IPS-NIHi11 (cell line): ENCODE results near the gene CYLD.

Experiments
- DNase-seq: peaks from one replicate; pipeline ENCODE4 v3.0.0; 2012; ENCODE audit warnings: mixed read lengths, low spot score

Gene CYLD

GRCh38 chr16:50781043-50781442 lies 39.2 kb downstream of the CYLD start:
- DNase-seq, result peak; percentile 48

GRCh38 chr16:50781518-50781917 lies 39.6 kb downstream of the CYLD start:
- DNase-seq, result no peak

DNA sequence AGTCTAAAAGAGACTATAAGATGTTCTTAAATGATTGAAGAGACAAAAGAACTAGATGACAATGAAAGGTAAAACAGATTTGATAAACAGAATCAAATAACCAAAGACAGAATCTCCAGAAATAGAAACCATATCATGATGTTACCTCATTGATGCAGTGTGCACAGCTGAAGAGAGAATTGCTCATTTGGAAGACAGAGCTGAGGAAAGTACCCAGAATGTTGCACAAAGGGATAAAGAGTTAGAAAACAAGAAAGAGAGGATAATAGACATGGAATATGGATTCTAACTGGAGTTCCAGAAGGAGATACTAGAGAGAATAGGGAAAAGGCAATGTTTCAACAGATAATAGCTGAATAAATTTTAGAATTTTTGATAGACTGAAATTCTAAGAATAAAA lies 47.9 kb downstream of the CYLD start:
- no peak for DNase-seq

DNA sequence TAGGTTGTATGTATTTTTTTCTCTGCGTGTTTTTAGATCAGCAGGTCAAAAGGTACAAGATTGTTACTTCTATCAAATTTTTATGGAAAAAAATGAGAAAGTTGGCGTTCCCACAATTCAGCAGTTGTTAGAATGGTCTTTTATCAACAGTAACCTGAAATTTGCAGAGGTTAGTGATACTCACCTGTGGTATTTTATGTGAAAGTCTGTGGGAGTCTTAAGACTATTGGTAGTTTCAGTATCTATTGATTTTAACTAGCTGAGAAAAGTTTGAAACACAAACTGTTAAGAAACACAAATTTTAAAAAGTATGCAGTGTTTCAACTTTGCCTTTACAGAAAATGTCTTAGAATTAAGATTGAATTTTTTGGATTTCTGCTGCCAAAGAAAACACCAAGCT lies 49.6 kb downstream of the CYLD start:
- no peak for DNase-seq

DNA sequence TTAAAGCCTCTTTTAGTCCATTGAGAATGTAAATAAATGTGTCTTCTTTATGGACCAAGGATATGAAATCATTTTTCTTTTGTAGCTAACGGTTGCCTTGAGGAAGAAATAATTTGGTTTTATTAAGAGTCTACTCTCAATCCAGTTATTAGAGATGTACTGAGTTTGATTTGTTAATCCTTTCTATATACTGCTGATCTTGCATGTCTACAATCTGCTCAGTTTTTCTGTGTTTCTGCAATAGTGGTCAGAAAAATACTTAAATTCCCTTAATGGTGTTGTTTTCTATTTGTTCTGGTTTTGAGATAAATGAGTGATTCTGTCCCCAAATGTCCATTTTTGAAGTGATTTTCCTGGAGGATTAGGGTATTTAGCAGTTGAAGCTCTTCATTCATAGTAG lies 54.9 kb downstream of the CYLD start:
- no peak for DNase-seq

GRCh38 chr16:50797456-50797855 lies 55.6 kb downstream of the CYLD start:
- no peak for DNase-seq

- DNase-seq, result no peak
Measured at GRCh38 chr16:50800074-50800473, 58.2 kb downstream of the CYLD start.

DNA sequence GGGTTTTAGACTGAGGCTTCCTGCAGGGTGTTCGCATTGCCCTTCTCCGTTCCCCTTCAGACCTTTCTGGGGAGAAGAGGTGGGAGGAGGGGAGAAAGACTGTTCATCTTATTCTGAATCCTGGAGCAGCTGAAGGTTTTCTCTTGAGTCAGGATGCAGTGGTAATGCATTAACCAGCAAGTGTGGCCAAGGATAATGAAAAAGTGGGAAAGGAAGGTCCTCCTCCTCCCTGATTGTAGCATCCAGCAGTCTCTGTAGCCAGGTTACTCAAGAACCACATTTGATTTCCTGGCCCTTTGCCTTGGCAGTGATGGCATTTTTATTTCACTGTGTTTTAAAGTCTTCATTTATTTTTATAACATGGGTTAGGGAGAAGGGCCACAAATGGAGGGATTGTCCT lies 59.1 kb downstream of the CYLD start:
- DNase-seq, result no peak

- no peak for DNase-seq
Measured at GRCh38 chr16:50802000-50802399, 60.1 kb downstream of the CYLD start.

- DNase-seq, result no peak
Measured at GRCh38 chr16:50802961-50803360, 61.1 kb downstream of the CYLD start.

DNA sequence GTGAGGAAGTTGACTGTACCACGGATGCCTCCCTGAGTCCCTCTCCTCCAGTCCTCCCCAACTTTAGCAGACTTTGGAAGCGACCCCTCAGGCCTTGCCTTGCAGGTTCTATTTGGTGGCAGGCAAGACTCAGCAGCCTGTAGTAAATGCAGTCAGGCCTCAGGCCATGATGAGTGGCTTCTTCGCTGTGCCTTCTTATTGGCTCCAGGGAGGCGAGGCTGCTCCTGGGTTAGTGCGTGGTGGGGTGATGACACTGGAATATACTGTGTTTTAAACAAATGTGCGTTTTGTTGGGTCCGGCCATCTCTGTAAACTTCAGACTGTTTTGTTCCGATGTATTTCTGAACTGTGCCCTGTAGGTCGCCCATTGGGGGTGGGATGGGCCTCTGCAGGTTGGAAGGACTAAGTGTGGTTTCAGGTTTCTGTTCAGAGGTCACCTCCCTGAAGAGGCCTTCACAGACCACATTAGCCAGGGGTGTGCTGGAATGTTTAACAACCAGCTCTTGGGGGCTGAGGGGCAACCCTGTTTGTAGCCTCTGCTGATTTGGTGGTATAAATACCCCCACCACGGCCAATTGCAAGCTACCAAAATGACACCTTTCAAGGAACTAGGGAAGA lies 62.5 kb downstream of the CYLD start:
- DNase-seq, result no peak

GRCh38 chr16:50806099-50807062 lies 64.5 kb downstream of the CYLD start:
- peak; percentile 85 for DNase-seq

DNA sequence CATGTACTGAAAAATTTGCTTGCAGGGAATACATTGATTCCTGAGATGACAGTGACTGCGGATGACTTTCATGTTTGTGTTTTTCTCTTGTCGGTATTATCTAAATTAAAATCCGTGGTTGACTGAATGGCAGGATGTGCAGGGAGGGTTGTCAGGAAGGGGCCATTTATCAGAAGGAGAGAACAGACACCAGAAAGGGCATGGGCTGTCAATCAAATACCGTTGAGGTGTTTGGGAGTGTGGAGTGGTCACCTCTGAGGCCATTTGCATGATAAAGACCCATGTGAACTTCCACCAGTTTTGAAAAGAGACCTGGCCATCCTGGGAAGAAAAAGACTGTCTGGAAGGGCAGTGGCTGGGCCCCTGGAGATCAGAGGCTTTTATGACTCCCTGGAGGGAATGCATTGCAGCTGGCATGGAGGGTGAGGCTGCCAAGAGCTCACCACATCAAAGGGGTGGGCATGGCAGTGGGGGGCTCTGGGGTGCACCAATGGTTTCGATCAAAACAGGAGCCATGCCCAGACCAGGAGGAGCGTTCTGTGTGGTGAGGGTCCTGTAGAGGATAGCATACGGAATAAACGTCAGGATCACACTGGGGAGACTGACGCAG lies 67.1 kb downstream of the CYLD start:
- DNase-seq, result no peak

DNA sequence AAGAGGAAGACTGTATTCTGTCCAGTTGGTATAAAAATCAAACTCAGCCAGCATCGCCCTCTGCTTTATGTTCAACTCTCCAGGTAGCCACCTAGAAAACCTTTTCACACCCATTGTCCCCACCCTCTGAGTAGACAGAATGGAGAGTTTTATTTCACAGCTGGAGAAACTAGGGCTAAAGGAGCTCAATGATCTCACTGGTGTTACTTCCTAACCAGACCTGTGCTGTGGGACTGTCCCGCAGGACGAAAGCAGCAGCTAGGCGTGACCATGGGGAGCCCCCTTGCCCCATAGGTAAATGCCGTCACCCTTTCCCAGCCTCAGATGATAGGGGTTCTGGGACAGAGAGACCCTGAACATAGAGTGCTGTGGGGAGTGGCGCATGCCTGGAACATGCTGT lies 67.7 kb downstream of the CYLD start:
- no peak for DNase-seq

- DNase-seq, result no peak
Measured at GRCh38 chr16:50810241-50810965, 68.5 kb downstream of the CYLD start.

DNA sequence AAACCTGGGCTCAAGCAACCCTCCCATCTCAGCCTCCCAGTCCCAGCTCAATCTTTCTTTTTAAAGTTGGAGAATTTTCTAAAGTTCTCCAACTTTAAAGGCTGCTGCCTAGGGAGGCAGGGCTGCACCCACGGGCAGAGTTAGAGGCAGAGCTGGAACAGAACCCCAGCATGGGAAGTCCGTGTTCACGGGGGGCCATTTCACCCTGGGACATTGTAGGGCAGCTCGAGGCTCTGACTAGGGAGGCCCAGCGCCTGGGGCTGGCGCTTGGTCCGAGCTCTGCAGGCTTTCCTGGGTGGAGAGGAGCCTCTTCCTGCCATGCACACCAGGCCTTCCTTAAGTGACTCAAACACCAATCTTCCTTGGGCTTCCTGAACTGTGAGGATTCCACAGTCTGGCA lies 70.2 kb downstream of the CYLD start:
- no peak for DNase-seq

DNA sequence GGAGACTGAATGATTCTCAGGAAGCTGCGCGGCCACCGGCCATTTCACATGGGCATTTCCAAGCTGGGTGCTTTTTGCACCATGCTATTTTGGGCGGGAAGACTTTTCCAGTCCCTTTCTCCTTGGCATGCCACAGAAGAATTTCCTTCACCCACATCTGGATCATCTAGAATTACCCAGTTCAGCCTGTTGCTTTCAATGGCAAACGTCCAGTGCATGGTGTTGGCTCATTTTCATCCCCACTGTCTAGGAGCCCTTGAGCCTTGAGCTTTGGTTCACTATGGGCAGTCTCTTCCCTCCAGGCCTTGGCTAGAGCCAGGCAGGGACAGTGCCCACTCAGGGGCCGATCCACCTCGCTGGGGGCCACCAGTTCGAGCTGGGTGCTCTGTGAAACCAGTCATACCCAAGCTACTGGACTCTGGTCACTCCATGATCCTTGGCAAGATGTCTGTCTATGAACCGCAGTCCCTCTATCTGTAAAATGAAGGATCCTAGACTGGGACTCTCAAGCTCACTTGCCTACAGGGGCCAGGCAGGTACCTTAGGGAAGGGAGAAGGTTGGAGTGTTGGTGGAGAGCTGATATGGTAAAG lies 71.1 kb downstream of the CYLD start:
- DNase-seq, result no peak

DNA sequence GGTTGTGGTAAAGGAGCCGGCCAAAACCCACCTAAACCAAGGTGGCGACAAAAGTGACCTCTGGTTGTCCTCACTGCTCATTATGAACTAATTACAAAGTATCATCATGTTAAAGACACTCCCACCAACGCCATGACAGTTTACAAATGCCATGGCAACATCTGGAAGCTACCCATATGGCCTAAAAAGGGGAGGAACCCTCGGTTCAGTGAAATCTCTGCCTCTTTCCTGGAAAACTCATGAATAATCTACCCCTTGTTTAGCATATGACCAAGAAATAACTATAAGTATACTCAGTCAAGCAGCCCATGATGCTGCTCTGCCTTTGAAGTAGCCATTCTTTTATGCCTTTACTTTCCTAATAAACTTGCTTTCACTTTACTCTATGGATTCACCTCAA lies 72.2 kb downstream of the CYLD start:
- no peak for DNase-seq

DNA sequence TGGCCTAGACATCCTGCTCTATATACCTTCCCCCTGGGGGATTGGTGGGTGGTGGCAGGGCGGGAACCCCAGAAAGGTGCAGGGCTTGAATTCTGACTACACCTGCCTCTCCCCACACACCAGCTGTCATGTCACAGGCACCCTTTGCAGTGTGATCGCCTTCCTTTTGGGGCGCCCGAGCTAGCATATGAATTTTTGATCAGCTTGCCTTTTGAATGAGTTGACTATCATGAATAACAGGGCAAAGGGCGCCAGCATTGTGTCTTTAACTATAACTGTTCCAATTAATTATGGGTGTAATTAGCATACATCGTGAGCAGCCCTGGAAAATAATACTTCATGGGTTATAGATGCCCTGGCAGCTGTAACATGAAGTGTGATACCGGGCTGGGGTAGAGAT lies 72.7 kb downstream of the CYLD start:
- no peak for DNase-seq

DNA sequence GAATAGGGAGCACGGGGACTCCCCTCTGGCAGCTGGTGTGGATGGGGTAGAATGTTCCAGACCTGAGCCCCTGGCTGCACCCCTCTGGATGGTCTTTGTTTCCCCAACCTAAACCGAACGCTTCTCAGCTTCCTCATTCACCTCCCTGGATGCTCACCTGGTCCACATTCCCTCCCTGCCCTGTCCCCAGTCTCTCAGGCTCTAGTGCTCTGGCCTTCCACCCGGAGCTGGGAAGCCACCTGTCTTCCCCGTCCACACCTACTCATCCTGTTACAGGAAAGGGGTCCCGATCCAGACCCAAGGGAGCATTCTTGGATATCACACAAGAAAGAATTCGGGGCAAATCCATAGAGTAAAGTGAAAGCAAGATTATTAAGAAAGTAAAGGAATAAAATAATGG lies 73.5 kb downstream of the CYLD start:
- DNase-seq, result no peak

DNA sequence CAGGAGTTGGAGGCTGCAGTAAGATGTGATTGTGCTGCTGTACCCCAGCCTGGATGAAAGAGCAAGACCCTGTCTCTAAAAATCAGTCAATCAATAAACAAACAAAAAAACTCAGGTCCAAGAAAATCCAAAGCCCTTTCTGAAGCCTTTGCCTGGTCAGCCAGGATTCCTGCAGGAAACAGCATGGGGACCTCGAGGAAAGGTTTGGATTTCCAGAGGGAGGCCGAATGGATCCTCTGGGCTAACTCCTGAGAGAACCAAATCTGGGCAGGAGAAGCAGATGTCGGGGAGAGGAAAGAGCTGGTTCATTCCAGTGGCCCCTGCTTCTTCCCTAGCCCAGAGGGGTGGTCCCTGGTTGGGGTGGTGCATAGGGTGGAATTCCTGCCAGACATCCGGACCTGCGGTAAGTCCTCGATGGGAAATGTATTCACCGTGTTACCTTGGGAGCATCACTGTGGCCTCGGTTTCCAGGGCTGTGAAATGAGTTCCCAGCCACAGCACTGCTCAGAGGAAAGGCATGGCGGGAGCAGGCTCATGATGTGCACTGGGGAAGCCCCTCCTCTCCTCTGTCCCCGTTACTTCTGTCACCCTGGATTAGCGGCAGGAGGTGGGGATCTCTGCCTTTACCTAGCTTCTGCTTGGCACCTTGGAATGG lies 75.1 kb downstream of the CYLD start:
- no peak for DNase-seq

- DNase-seq, result no peak
Measured at GRCh38 chr16:50818380-50818779, 76.5 kb downstream of the CYLD start.
